ENCODE measurements around the gene ATRIP. TPM values are rescaled to one million over a fixed set of nuclear protein-coding genes. Genes with fewer than 3 reads are reported as not detected.

Gene ATRIP
- polyA plus RNA-seq, 2 of the 4 experiments (the other 2 are of a cell fraction), result 6.1 to 9.4 TPM

GRCh38 chr3:48465237-48465530 is 18.6 kb downstream of the ATRIP start:
- H3K4me2 ChIP-seq, result peak overlapping the region; percentile 91
- WGBS (ENCODE audit: missing lambda C conversion rate), result 27% methylated on average over 2 of the region's 7 CpGs

GRCh38 chr3:48465531-48466378 is 19.2 kb downstream of the ATRIP start:
- ChIA-PET POLR2A (no interaction called here), CTCF (interaction anchor here (0.6 to 4.4 kb wide), 8 partner anchors 12 to 199 kb away, joined by 3 to 39 read pairs (median 5); no protein-coding TSS in a partner anchor)
- Histone ChIP-seq H3K4me2 (peak overlapping the region; percentile 91), H3K4me1 (peaks cover 52% of the 10 kb centered on the region), H3K9me3 (no peaks in the 10 kb centered on the region), H3K27ac (peak overlapping the region; percentile 96 to 99), H3K4me3 (peak overlapping the region; percentile 37)
- FAIRE-seq (no peak), DNase-seq (ENCODE audit: low read depth in 1 of 2, low spot score in 1 of 2) (peak; percentile 97 to 98), ATAC-seq (peak; percentile 90 to 93)
- 0% methylated on average over 5 of the region's 21 CpGs for WGBS (ENCODE audit: missing lambda C conversion rate)
- TF ChIP-seq BHLHE40 (IDR thresholded peaks at IDR 0.05; ENCODE audit: low read depth, low read length) (no peak), REST (IDR thresholded peaks at IDR 0.05) (no peak), TP53 (CRISPR knock-in tag; IDR thresholded peaks at IDR 0.05) (peak; percentile 43; the same call in 1 of the 2 replicates), E2F6 (IDR thresholded peaks at IDR 0.05; ENCODE audit: borderline replicate concordance, low read depth) (peak; percentile 90), MAZ (IDR thresholded peaks at IDR 0.05; ENCODE audit: borderline replicate concordance, low read depth, low read length) (no peak), ZSCAN20 (CRISPR knock-in tag; IDR thresholded peaks at IDR 0.05) (no peak)
- TF ChIP-seq, protein P1, sequence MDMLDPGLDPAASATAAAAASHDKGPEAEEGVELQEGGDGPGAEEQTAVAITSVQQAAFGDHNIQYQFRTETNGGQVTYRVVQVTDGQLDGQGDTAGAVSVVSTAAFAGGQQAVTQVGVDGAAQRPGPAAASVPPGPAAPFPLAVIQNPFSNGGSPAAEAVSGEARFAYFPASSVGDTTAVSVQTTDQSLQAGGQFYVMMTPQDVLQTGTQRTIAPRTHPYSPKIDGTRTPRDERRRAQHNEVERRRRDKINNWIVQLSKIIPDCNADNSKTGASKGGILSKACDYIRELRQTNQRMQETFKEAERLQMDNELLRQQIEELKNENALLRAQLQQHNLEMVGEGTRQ (IDR thresholded peaks at IDR 0.05), result peak; percentile 68
- TF ChIP-seq, protein P2, sequence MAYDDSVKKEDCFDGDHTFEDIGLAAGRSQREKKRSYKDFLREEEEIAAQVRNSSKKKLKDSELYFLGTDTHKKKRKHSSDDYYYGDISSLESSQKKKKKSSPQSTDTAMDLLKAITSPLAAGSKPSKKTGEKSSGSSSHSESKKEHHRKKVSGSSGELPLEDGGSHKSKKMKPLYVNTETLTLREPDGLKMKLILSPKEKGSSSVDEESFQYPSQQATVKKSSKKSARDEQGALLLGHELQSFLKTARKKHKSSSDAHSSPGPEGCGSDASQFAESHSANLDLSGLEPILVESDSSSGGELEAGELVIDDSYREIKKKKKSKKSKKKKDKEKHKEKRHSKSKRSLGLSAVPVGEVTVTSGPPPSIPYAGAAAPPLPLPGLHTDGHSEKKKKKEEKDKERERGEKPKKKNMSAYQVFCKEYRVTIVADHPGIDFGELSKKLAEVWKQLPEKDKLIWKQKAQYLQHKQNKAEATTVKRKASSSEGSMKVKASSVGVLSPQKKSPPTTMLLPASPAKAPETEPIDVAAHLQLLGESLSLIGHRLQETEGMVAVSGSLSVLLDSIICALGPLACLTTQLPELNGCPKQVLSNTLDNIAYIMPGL (CRISPR knock-in tag; IDR thresholded peaks at IDR 0.05; ENCODE audit: borderline replicate concordance), result no peak

More at GRCh38 chr3:48465237-48465530, 18.6 kb downstream of the ATRIP start:
- H3K4me3 ChIP-seq, result no peak overlapping the region
- no peak for FAIRE-seq
- ChIA-PET CTCF (interaction anchor here (0.9 to 4.4 kb wide), 8 partner anchors 11 to 199 kb away, joined by 3 to 39 read pairs (median 5); no protein-coding TSS in a partner anchor), POLR2A (no interaction called here)
- H3K4me1 ChIP-seq, result peaks cover 49% of the 10 kb centered on the region
- no peak for TF ChIP-seq RNF2 (IDR thresholded peaks at IDR 0.05; ENCODE audit: borderline replicate concordance, low read depth)
- TF ChIP-seq HEYL (CRISPR knock-in tag; IDR thresholded peaks at IDR 0.05), result no peak
- TF ChIP-seq, protein P3, sequence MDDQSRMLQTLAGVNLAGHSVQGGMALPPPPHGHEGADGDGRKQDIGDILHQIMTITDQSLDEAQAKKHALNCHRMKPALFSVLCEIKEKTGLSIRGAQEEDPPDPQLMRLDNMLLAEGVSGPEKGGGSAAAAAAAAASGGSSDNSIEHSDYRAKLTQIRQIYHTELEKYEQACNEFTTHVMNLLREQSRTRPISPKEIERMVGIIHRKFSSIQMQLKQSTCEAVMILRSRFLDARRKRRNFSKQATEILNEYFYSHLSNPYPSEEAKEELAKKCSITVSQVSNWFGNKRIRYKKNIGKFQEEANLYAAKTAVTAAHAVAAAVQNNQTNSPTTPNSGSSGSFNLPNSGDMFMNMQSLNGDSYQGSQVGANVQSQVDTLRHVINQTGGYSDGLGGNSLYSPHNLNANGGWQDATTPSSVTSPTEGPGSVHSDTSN (IDR thresholded peaks at IDR 0.05), result no peak
- TF ChIP-seq EHMT2 (IDR thresholded peaks at IDR 0.05; ENCODE audit: low read depth), result no peak
- no peak for TF ChIP-seq ZNF302 (CRISPR knock-in tag; IDR thresholded peaks at IDR 0.05)
- no peak for TF ChIP-seq MAZ (IDR thresholded peaks at IDR 0.05; ENCODE audit: borderline replicate concordance, low read depth, low read length)
- no peak for TF ChIP-seq HOXB5 (CRISPR knock-in tag; IDR thresholded peaks at IDR 0.05)
- no peak for TF ChIP-seq NFE2L2 (conservative IDR thresholded peaks at IDR 0.05; ENCODE audit: low read length)
- TF ChIP-seq POLR2A (IDR thresholded peaks at IDR 0.05; ENCODE audit: low read length), result no peak
- no peak for TF ChIP-seq NPAS2 (CRISPR knock-in tag; IDR thresholded peaks at IDR 0.05; ENCODE audit: borderline replicate concordance)
- no peak for TF ChIP-seq ZC3H11A (IDR thresholded peaks at IDR 0.05)
- no peak for TF ChIP-seq E2F6 (IDR thresholded peaks at IDR 0.05; ENCODE audit: borderline replicate concordance, low read depth)
- no peak for TF ChIP-seq REST (IDR thresholded peaks at IDR 0.05)
- H3K9me3 ChIP-seq, result no peaks in the 10 kb centered on the region
- ATAC-seq, result no peak; a peak in 1 of 6 replicates
- peak overlapping the region; percentile 96 to 99 for H3K27ac ChIP-seq
- DNase-seq (ENCODE audit: low read depth in 1 of 2, low spot score in 1 of 2), result no peak

Data from A549 (cell line).